SU-DHL-6 (cell line): ENCODE results near the gene SLC5A5.

ENCODE experiments used
- EZH2phosphoT487 ChIP-seq: fragments of 200-600 bp; sonication (generic), shearing (Covaris generic); conservative IDR thresholded peaks from 2 replicates; pipeline ENCODE4 v1.6.1; 2018; ENCODE audit warnings: mild to moderate bottlenecking, antibody characterized with exemption, low read length, moderate library complexity, mixed read lengths
- TF ChIP-seq, protein P1 (sequence below): fragments of 200-600 bp; sonication (generic); IDR thresholded peaks from one replicate; pipeline ENCODE4 v1.5.1; 2017; ENCODE audit warnings: antibody characterized with exemption, mild to moderate bottlenecking, low read length, moderate library complexity; ENCODE audit not compliant: insufficient read depth, poor library complexity, severe bottlenecking

DNA sequence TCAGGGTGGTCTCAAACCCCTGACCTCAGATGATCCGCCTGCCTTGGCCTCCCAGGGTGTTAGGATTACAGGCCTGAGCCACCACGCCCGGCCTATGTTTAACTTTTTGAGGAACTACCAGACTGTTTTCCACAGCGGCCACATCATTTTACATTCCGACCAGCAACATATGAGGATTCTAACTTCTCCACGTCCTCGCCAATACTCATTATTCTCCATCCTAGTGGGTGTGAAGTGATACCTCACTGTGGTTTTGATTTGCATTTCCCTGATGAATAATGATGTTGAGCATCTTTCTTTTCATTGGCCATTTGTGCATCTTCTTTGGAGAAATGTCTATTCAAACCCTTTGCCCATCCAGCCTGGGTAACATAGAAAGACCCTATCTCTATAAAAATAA lies 14.8 kb downstream of the SLC5A5 start:
- TF ChIP-seq, protein P1, sequence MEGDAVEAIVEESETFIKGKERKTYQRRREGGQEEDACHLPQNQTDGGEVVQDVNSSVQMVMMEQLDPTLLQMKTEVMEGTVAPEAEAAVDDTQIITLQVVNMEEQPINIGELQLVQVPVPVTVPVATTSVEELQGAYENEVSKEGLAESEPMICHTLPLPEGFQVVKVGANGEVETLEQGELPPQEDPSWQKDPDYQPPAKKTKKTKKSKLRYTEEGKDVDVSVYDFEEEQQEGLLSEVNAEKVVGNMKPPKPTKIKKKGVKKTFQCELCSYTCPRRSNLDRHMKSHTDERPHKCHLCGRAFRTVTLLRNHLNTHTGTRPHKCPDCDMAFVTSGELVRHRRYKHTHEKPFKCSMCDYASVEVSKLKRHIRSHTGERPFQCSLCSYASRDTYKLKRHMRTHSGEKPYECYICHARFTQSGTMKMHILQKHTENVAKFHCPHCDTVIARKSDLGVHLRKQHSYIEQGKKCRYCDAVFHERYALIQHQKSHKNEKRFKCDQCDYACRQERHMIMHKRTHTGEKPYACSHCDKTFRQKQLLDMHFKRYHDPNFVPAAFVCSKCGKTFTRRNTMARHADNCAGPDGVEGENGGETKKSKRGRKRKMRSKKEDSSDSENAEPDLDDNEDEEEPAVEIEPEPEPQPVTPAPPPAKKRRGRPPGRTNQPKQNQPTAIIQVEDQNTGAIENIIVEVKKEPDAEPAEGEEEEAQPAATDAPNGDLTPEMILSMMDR, result no peak
- TF ChIP-seq EZH2phosphoT487, result no peak
